Measurements from ENCODE around the gene ENDOG.

The ENDOG gene

GRCh38 chr9:128822407-128823042 lies 4.2 kb downstream of the ENDOG start:
- no peak for TF ChIP-seq POLR2AphosphoS5 (IDR thresholded peaks at IDR 0.05; ENCODE audit: low read depth, low read length)
- no peak for TF ChIP-seq TAF1 (IDR thresholded peaks at IDR 0.05; ENCODE audit: borderline replicate concordance, low read depth, low read length)
- no peak for TF ChIP-seq POLR2A (IDR thresholded peaks at IDR 0.05; ENCODE audit: low read depth, low read length)
- FAIRE-seq = no peak

GRCh38 chr9:128823362-128823902 lies 5.1 kb downstream of the ENDOG start:
- TF ChIP-seq POLR2AphosphoS5 (IDR thresholded peaks at IDR 0.05; ENCODE audit: low read depth, low read length) (no peak), POLR2A (IDR thresholded peaks at IDR 0.05; ENCODE audit: low read depth, low read length) (no peak), TAF1 (IDR thresholded peaks at IDR 0.05; ENCODE audit: borderline replicate concordance, low read depth, low read length) (no peak)
- DNase-seq (ENCODE audit: insufficient read length) (no peak), FAIRE-seq (no peak)

More at GRCh38 chr9:128822407-128823042, 4.2 kb downstream of the ENDOG start:
- DNase-seq (ENCODE audit: insufficient read length) = no peak

- DNase-seq (ENCODE audit: insufficient read length) = no peak
- TF ChIP-seq POLR2A (IDR thresholded peaks at IDR 0.05; ENCODE audit: low read depth, low read length) = no peak
- TF ChIP-seq TAF1 (IDR thresholded peaks at IDR 0.05; ENCODE audit: borderline replicate concordance, low read depth, low read length) = no peak
- no peak for TF ChIP-seq POLR2AphosphoS5 (IDR thresholded peaks at IDR 0.05; ENCODE audit: low read depth, low read length)
- FAIRE-seq = no peak
These were observed 5.7 kb downstream of the ENDOG start for GRCh38 chr9:128823903-128824406.

- no peak for FAIRE-seq
- no peak for DNase-seq (ENCODE audit: insufficient read length)
- TF ChIP-seq POLR2A (IDR thresholded peaks at IDR 0.05; ENCODE audit: low read depth, low read length) = no peak
- no peak for TF ChIP-seq TAF1 (IDR thresholded peaks at IDR 0.05; ENCODE audit: borderline replicate concordance, low read depth, low read length)
- no peak for TF ChIP-seq POLR2AphosphoS5 (IDR thresholded peaks at IDR 0.05; ENCODE audit: low read depth, low read length)
These were observed 6.6 kb downstream of the ENDOG start for GRCh38 chr9:128824911-128825310.

- TF ChIP-seq TAF1 (IDR thresholded peaks at IDR 0.05; ENCODE audit: borderline replicate concordance, low read depth, low read length) (no peak), POLR2A (IDR thresholded peaks at IDR 0.05; ENCODE audit: low read depth, low read length) (no peak), POLR2AphosphoS5 (IDR thresholded peaks at IDR 0.05; ENCODE audit: low read depth, low read length) (no peak)
- FAIRE-seq = no peak
- DNase-seq (ENCODE audit: insufficient read length) = no peak
These were observed 7.8 kb downstream of the ENDOG start for GRCh38 chr9:128825923-128826700.

GRCh38 chr9:128828267-128828666 lies 10.0 kb downstream of the ENDOG start:
- FAIRE-seq (no peak), DNase-seq (ENCODE audit: insufficient read length) (no peak)
- TF ChIP-seq POLR2A (IDR thresholded peaks at IDR 0.05; ENCODE audit: low read depth, low read length) = no peak
- no peak for TF ChIP-seq TAF1 (IDR thresholded peaks at IDR 0.05; ENCODE audit: borderline replicate concordance, low read depth, low read length)
- TF ChIP-seq POLR2AphosphoS5 (IDR thresholded peaks at IDR 0.05; ENCODE audit: low read depth, low read length) = no peak

GRCh38 chr9:128828719-128829452 lies 10.6 kb downstream of the ENDOG start:
- FAIRE-seq (no peak), DNase-seq (ENCODE audit: insufficient read length) (peak; percentile 35)
- TF ChIP-seq POLR2A (IDR thresholded peaks at IDR 0.05; ENCODE audit: low read depth, low read length) = no peak
- TF ChIP-seq POLR2AphosphoS5 (IDR thresholded peaks at IDR 0.05; ENCODE audit: low read depth, low read length) = no peak
- TF ChIP-seq TAF1 (IDR thresholded peaks at IDR 0.05; ENCODE audit: borderline replicate concordance, low read depth, low read length) = no peak

- DNase-seq (ENCODE audit: insufficient read length) (peak; percentile 99), FAIRE-seq (peak; percentile 95)
- TF ChIP-seq POLR2AphosphoS5 (IDR thresholded peaks at IDR 0.05; ENCODE audit: low read depth, low read length) (peak; percentile 90), POLR2A (IDR thresholded peaks at IDR 0.05; ENCODE audit: low read depth, low read length) (peak; percentile 95), TAF1 (IDR thresholded peaks at IDR 0.05; ENCODE audit: borderline replicate concordance, low read depth, low read length) (peak; percentile 88)
These were observed 11.4 kb downstream of the ENDOG start, which contains the start of gene SPOUT1 for GRCh38 chr9:128829477-128830251. SPOUT1 (minus strand) TSS chr9:128829794; CDS start chr9:128829780, 14 bp downstream.

GRCh38 chr9:128833696-128834095 lies 15.4 kb downstream of the ENDOG start:
- DNase-seq (ENCODE audit: insufficient read length) (no peak), FAIRE-seq (no peak)
- TF ChIP-seq TAF1 (IDR thresholded peaks at IDR 0.05; ENCODE audit: borderline replicate concordance, low read depth, low read length) (no peak), POLR2A (IDR thresholded peaks at IDR 0.05; ENCODE audit: low read depth, low read length) (no peak), POLR2AphosphoS5 (IDR thresholded peaks at IDR 0.05; ENCODE audit: low read depth, low read length) (no peak)

Data from GM12892 (cell line).